ENCODE results near the gene ACADSB. TPM values are rescaled to one million over a fixed set of nuclear protein-coding genes. Genes with fewer than 3 reads are reported as not detected.

ACADSB gene
- total RNA-seq = 10 to 100 TPM; 10.4 to 48.2 (median 30.2) TPM

DNA sequence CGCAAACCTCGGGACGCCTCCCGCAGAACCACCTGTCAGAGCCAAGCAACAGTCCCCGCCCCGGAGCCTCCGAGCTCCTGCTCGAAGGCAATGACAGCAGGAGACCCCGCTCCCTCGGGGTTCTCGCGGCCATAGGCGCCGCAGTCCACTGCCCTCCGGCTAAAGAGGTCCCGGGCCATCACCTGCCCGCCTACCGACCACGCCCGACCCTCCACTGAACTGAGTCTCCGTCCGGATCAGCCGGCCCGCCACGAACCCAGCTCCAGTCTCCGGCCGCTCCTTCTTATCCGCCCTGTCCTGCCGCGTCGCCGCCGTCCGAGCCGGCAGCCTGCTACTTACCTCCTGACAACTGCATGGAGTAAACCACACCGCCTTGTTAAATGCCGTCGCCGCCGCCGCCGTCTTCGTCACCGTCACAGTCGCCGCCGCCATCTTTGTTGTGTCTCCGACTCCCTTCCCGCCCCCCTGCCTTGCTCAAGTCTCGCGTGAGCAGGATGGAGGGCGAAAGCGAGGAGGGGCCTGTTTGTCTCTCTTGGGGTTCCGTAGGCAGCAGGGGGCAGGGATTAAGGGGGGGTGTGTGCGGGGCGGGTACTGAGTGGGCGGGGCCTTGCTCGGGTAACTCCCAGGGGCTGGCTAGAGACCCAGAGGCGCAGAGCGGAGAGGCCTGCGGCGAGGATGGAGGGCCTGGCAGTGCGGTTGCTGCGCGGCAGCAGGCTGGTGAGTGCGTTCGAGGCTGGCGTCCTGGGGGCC lies at the start of gene ACADSB, which contains the start of gene IKZF5:
Gene ACADSB, plus strand, starts transcription at position 652 of the 750 bp plus-strand sequence. Its CDS starts 24 bp downstream, at position 676.
Gene IKZF5, minus strand, starts transcription at position 441 of the 750 bp plus-strand sequence. CDS start 10,170 bp downstream, outside the sequence.
- DNase-seq = peak; percentile 95
- 1% methylated on average over 34 to 49 of the region's 68 CpGs for WGBS, 2 donors
- TF ChIP-seq EP300 (IDR thresholded peaks at IDR 0.05) = peak in 1 of 4 donors; percentile 84
- TF ChIP-seq POLR2A (IDR thresholded peaks at IDR 0.05) = peak; percentile 19 to 96 (median 82)
- TF ChIP-seq, protein P1, sequence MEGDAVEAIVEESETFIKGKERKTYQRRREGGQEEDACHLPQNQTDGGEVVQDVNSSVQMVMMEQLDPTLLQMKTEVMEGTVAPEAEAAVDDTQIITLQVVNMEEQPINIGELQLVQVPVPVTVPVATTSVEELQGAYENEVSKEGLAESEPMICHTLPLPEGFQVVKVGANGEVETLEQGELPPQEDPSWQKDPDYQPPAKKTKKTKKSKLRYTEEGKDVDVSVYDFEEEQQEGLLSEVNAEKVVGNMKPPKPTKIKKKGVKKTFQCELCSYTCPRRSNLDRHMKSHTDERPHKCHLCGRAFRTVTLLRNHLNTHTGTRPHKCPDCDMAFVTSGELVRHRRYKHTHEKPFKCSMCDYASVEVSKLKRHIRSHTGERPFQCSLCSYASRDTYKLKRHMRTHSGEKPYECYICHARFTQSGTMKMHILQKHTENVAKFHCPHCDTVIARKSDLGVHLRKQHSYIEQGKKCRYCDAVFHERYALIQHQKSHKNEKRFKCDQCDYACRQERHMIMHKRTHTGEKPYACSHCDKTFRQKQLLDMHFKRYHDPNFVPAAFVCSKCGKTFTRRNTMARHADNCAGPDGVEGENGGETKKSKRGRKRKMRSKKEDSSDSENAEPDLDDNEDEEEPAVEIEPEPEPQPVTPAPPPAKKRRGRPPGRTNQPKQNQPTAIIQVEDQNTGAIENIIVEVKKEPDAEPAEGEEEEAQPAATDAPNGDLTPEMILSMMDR (IDR thresholded peaks at IDR 0.05) = no peak
- peak; percentile 95 to 97 for TF ChIP-seq POLR2AphosphoS5 (IDR thresholded peaks at IDR 0.05)
- no peaks in the 10 kb centered on the region for H3K27me3 ChIP-seq
- H3K9me3 ChIP-seq = no peaks in the 10 kb centered on the region
- H3K36me3 ChIP-seq = no peaks in the 10 kb centered on the region
- peak within 1 kb of the TSS; percentile 93 to 95 (median 94) for H3K27ac ChIP-seq
- peak; percentile 99 for ATAC-seq (ENCODE audit: low FRiP score in 2 of 2)
- peak within 1 kb of the TSS; percentile 66 to 97 (median 75) for H3K4me3 ChIP-seq
- H3K4me1 ChIP-seq = peaks cover 15 to 45% (median 27%) of the 10 kb centered on the region in 4 donors

DNA sequence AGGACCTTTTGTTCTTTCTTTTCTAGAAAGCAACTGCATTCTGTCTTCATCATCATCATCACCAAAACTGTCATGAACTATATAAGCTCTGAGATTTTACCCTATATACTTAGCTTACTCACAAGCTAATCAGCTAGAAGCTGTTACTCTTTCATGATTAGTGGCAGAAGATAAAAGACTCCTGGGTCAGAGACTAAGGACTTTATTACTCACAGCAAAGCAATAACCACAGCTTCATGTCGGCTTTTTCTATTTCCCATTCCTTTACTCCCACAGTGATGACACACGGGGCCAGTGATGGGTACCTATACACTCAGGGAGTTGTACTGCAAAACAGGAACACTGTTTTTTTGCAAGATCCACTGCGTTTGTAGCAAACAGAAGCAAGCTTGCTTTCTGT lies 46.4 kb upstream of the ACADSB start:
- TF ChIP-seq EP300 (IDR thresholded peaks at IDR 0.05) (no peak), POLR2A (IDR thresholded peaks at IDR 0.05) (no peak), POLR2AphosphoS5 (IDR thresholded peaks at IDR 0.05) (no peak)
- TF ChIP-seq, protein P1 (IDR thresholded peaks at IDR 0.05) = no peak
- H3K4me1 ChIP-seq = no peaks in the 10 kb centered on the region

DNA sequence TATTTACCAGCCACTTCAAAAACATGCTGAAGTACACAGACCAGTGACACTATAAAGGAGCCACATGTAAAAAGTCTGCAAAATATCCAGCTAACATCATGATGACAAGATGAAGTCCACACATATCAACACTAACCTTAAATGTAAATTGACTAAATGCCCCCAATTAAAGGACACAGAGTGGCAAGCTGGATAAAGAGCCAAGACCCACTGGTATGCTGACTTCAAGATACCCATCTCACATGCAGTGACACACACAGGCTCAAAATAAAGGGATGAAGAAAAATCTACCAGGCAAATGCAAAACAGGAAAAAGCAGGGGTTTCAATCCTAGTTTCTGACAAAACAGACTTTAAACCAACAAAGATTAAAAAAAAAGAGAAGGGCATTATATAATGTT lies 41.9 kb upstream of the ACADSB start:
- DNase-seq (no peak), ATAC-seq (ENCODE audit: low FRiP score in 2 of 2) (no peak)
- no peak overlapping the region for H3K4me3 ChIP-seq
- peaks cover 0 to 15% (median 10%) of the 10 kb centered on the region in 4 donors for H3K9me3 ChIP-seq
- no peaks in the 10 kb centered on the region for H3K27me3 ChIP-seq
- TF ChIP-seq EP300 (IDR thresholded peaks at IDR 0.05) (no peak), POLR2A (IDR thresholded peaks at IDR 0.05) (no peak), POLR2AphosphoS5 (IDR thresholded peaks at IDR 0.05) (no peak)
- TF ChIP-seq, protein P1 (IDR thresholded peaks at IDR 0.05) = no peak
- no peak overlapping the region for H3K27ac ChIP-seq
- H3K4me1 ChIP-seq = no peaks in the 10 kb centered on the region
- no peaks in the 10 kb centered on the region for H3K36me3 ChIP-seq

More for the DNA sequence above, 46.4 kb upstream of the ACADSB start:
- no peaks in the 10 kb centered on the region for H3K36me3 ChIP-seq
- no peak overlapping the region for H3K27ac ChIP-seq
- no peak for ATAC-seq (ENCODE audit: low FRiP score in 2 of 2)
- H3K4me3 ChIP-seq = no peak overlapping the region
- no peaks in the 10 kb centered on the region for H3K27me3 ChIP-seq
- peaks cover 0 to 10% (median 4%) of the 10 kb centered on the region in 4 donors for H3K9me3 ChIP-seq
- WGBS, 2 donors = 63 to 71% methylated on average over 3 of the region's 3 CpGs
- no peak for DNase-seq

DNA sequence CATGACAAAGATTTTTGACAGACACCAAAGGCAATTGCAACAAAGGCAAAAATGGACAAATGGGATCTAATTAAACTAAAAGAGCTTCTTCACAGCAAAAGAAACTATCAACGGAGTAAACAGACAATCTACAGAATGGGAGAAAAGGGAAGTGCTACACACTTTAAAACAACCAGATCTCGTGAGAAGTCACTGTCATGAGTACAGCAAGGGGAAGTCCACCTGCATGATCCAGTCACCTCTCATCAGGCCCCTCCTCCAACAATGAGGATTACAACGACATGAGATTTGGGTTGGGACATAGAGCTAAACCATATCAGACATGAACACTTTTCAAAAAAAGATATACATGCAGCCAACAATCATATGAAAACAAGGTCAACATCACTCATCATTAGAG lies 40.1 kb upstream of the ACADSB start:
- Histone ChIP-seq H3K36me3 (no peaks in the 10 kb centered on the region), H3K9me3 (peaks cover 0 to 15% (median 10%) of the 10 kb centered on the region in 4 donors), H3K4me3 (no peak overlapping the region), H3K27me3 (no peaks in the 10 kb centered on the region), H3K27ac (no peak overlapping the region), H3K4me1 (no peaks in the 10 kb centered on the region)
- DNase-seq (no peak), ATAC-seq (ENCODE audit: low FRiP score in 2 of 2) (no peak)
- 64 to 79% methylated on average over 3 of the region's 3 CpGs for WGBS, 2 donors
- TF ChIP-seq, protein P1 (IDR thresholded peaks at IDR 0.05) = no peak
- no peak for TF ChIP-seq POLR2A (IDR thresholded peaks at IDR 0.05)
- TF ChIP-seq EP300 (IDR thresholded peaks at IDR 0.05) = no peak
- no peak for TF ChIP-seq POLR2AphosphoS5 (IDR thresholded peaks at IDR 0.05)
